ENCODE results near the gene SARM1.
"Not testable (repeated sequence)": the region's sequence is repeated elsewhere in the genome, so short reads cannot be mapped to it uniquely, and the experiment has no call there.

SARM1 gene

GRCh38 chr17:28338056-28338768, 33.3 kb upstream of the SARM1 start:
- no peak overlapping the region for H3K4ac ChIP-seq (ENCODE audit: low read length)
- peaks cover 23 to 46% of the 10 kb centered on the region in 2 donors for H3K36me3 ChIP-seq (replicated peaks in 1 of 2; ENCODE audit: control insufficient read depth in 2 of 2, insufficient read depth in 2 of 2, low read length in 2 of 2)
- no peak overlapping the region for H3K27ac ChIP-seq (replicated peaks; ENCODE audit: low read length)
- no peaks in the 10 kb centered on the region for H3K27me3 ChIP-seq (ENCODE audit: control insufficient read depth in 3 of 3, insufficient read depth in 3 of 3, low read depth in 1 of 3, low read length in 3 of 3)
- H4K91ac ChIP-seq (ENCODE audit: low read depth, low read length, poor library complexity), result no peak overlapping the region
- H2AK5ac ChIP-seq (ENCODE audit: low read depth, low read length), result no peak overlapping the region
- H3K18ac ChIP-seq (ENCODE audit: low read length), result no peak overlapping the region
- no peak overlapping the region for H2BK5ac ChIP-seq (ENCODE audit: low read length)
- no peak overlapping the region for H2BK12ac ChIP-seq (ENCODE audit: low read length)
- H3K23ac ChIP-seq (ENCODE audit: low read depth, low read length, poor library complexity), result no peak overlapping the region
- peaks cover 8 to 10% of the 10 kb centered on the region in 2 donors for H3K4me1 ChIP-seq (ENCODE audit: control insufficient read depth in 2 of 2, insufficient read depth in 1 of 2, low read depth in 1 of 2, low read length in 2 of 2)
- H3K9ac ChIP-seq (ENCODE audit: low read depth, low read length, poor library complexity), result no peak overlapping the region
- H2AFZ ChIP-seq (ENCODE audit: low read length), result no peak overlapping the region
- no peak overlapping the region for H2BK120ac ChIP-seq (ENCODE audit: low read depth, low read length)
- WGBS, 2 donors (ENCODE audit: extremely low coverage in 2 of 2, insufficient read length in 2 of 2, insufficient replicate concordance in 1 of 2), result no CpG with 5 or more reads among the region's 5 CpGs
- H4K8ac ChIP-seq (ENCODE audit: low read depth, low read length), result no peak overlapping the region
- no peak overlapping the region for H3K4me3 ChIP-seq (ENCODE audit: low read length in 2 of 2)
- H3K4me2 ChIP-seq (ENCODE audit: insufficient read depth, low read length, poor library complexity, severe bottlenecking), result no peak overlapping the region
- peaks cover 7% of the 10 kb centered on the region for H3K79me1 ChIP-seq (ENCODE audit: low read depth, low read length)
- no peak overlapping the region for H2BK15ac ChIP-seq (ENCODE audit: low read length)
- no peak overlapping the region for H3K14ac ChIP-seq (ENCODE audit: low read length)
- DNase-seq (ENCODE audit: low spot score), result no peak
- H3K9me3 ChIP-seq (replicated peaks in 1 of 2; ENCODE audit: control insufficient read depth in 2 of 2, insufficient read depth in 1 of 2, low read depth in 1 of 2, low read length in 2 of 2), result no peaks in the 10 kb centered on the region

GRCh38 chr17:28338769-28339212, 32.7 kb upstream of the SARM1 start:
- H2BK5ac ChIP-seq (ENCODE audit: low read length); H2BK12ac ChIP-seq (ENCODE audit: low read length); H3K4me2 ChIP-seq (ENCODE audit: insufficient read depth, low read length, poor library complexity, severe bottlenecking); H3K4me3 ChIP-seq (ENCODE audit: low read length in 2 of 2); H4K8ac ChIP-seq (ENCODE audit: low read depth, low read length); H3K23ac ChIP-seq (ENCODE audit: low read depth, low read length, poor library complexity); H4K91ac ChIP-seq (ENCODE audit: low read depth, low read length, poor library complexity); H3K9me3 ChIP-seq (replicated peaks in 1 of 2; ENCODE audit: control insufficient read depth in 2 of 2, insufficient read depth in 1 of 2, low read depth in 1 of 2, low read length in 2 of 2); H3K18ac ChIP-seq (ENCODE audit: low read length); H2BK15ac ChIP-seq (ENCODE audit: low read length); H3K27ac ChIP-seq (replicated peaks; ENCODE audit: low read length); H3K79me1 ChIP-seq (ENCODE audit: low read depth, low read length); H2AK5ac ChIP-seq (ENCODE audit: low read depth, low read length); H3K27me3 ChIP-seq (ENCODE audit: control insufficient read depth in 3 of 3, insufficient read depth in 3 of 3, low read depth in 1 of 3, low read length in 3 of 3); H3K4ac ChIP-seq (ENCODE audit: low read length); H3K14ac ChIP-seq (ENCODE audit: low read length); H3K9ac ChIP-seq (ENCODE audit: low read depth, low read length, poor library complexity); H2AFZ ChIP-seq (ENCODE audit: low read length); H2BK120ac ChIP-seq (ENCODE audit: low read depth, low read length); DNase-seq (ENCODE audit: low spot score): not testable (repeated sequence)
- H3K36me3 ChIP-seq (replicated peaks in 1 of 2; ENCODE audit: control insufficient read depth in 2 of 2, insufficient read depth in 2 of 2, low read length in 2 of 2), result peaks cover 28 to 52% of the 10 kb centered on the region in 2 donors
- peaks cover 8 to 10% of the 10 kb centered on the region in 2 donors for H3K4me1 ChIP-seq (ENCODE audit: control insufficient read depth in 2 of 2, insufficient read depth in 1 of 2, low read depth in 1 of 2, low read length in 2 of 2)
- no CpG with 5 or more reads among the region's 8 CpGs for WGBS, 2 donors (ENCODE audit: extremely low coverage in 2 of 2, insufficient read length in 2 of 2, insufficient replicate concordance in 1 of 2)

- Histone ChIP-seq H2BK15ac (ENCODE audit: low read length) (no peak overlapping the region), H3K9me3 (replicated peaks in 1 of 2; ENCODE audit: control insufficient read depth in 2 of 2, insufficient read depth in 1 of 2, low read depth in 1 of 2, low read length in 2 of 2) (no peaks in the 10 kb centered on the region), H3K14ac (ENCODE audit: low read length) (no peak overlapping the region), H3K23ac (ENCODE audit: low read depth, low read length, poor library complexity) (no peak overlapping the region), H3K4ac (ENCODE audit: low read length) (no peak overlapping the region), H3K27me3 (ENCODE audit: control insufficient read depth in 3 of 3, insufficient read depth in 3 of 3, low read depth in 1 of 3, low read length in 3 of 3) (no peaks in the 10 kb centered on the region), H4K8ac (ENCODE audit: low read depth, low read length) (no peak overlapping the region), H2BK120ac (ENCODE audit: low read depth, low read length) (no peak overlapping the region), H3K18ac (ENCODE audit: low read length) (no peak overlapping the region), H3K4me3 (ENCODE audit: low read length in 2 of 2) (no peak overlapping the region), H3K4me2 (ENCODE audit: insufficient read depth, low read length, poor library complexity, severe bottlenecking) (no peak overlapping the region), H2BK5ac (ENCODE audit: low read length) (no peak overlapping the region), H2AFZ (ENCODE audit: low read length) (no peak overlapping the region), H3K79me1 (ENCODE audit: low read depth, low read length) (peaks cover 7% of the 10 kb centered on the region), H2AK5ac (ENCODE audit: low read depth, low read length) (no peak overlapping the region), H4K91ac (ENCODE audit: low read depth, low read length, poor library complexity) (no peak overlapping the region), H3K4me1 (ENCODE audit: control insufficient read depth in 2 of 2, insufficient read depth in 1 of 2, low read depth in 1 of 2, low read length in 2 of 2) (peaks cover 5 to 7% of the 10 kb centered on the region in 2 donors), H3K36me3 (replicated peaks in 1 of 2; ENCODE audit: control insufficient read depth in 2 of 2, insufficient read depth in 2 of 2, low read length in 2 of 2) (peaks cover 33 to 58% of the 10 kb centered on the region in 2 donors), H3K9ac (ENCODE audit: low read depth, low read length, poor library complexity) (no peak overlapping the region), H2BK12ac (ENCODE audit: low read length) (no peak overlapping the region), H3K27ac (replicated peaks; ENCODE audit: low read length) (no peak overlapping the region)
- no peak for DNase-seq (ENCODE audit: low spot score)
- no CpG with 5 or more reads among the region's 15 CpGs for WGBS, 2 donors (ENCODE audit: extremely low coverage in 2 of 2, insufficient read length in 2 of 2, insufficient replicate concordance in 1 of 2)
These were observed 32.1 kb upstream of the SARM1 start for GRCh38 chr17:28339431-28339830.

- WGBS, 2 donors (ENCODE audit: extremely low coverage in 2 of 2, insufficient read length in 2 of 2, insufficient replicate concordance in 1 of 2), result no CpG with 5 or more reads among the region's 6 CpGs
- Histone ChIP-seq H3K27ac (replicated peaks; ENCODE audit: low read length) (no peak overlapping the region), H2BK120ac (ENCODE audit: low read depth, low read length) (no peak overlapping the region), H3K23ac (ENCODE audit: low read depth, low read length, poor library complexity) (no peak overlapping the region), H3K36me3 (replicated peaks in 1 of 2; ENCODE audit: control insufficient read depth in 2 of 2, insufficient read depth in 2 of 2, low read length in 2 of 2) (peaks cover 41 to 68% of the 10 kb centered on the region in 2 donors), H3K4me1 (ENCODE audit: control insufficient read depth in 2 of 2, insufficient read depth in 1 of 2, low read depth in 1 of 2, low read length in 2 of 2) (peaks cover 0 to 3% of the 10 kb centered on the region in 2 donors), H2AFZ (ENCODE audit: low read length) (no peak overlapping the region), H2BK12ac (ENCODE audit: low read length) (no peak overlapping the region), H4K91ac (ENCODE audit: low read depth, low read length, poor library complexity) (no peak overlapping the region), H2AK5ac (ENCODE audit: low read depth, low read length) (no peak overlapping the region), H3K27me3 (ENCODE audit: control insufficient read depth in 3 of 3, insufficient read depth in 3 of 3, low read depth in 1 of 3, low read length in 3 of 3) (no peaks in the 10 kb centered on the region), H3K4me2 (ENCODE audit: insufficient read depth, low read length, poor library complexity, severe bottlenecking) (no peak overlapping the region), H3K18ac (ENCODE audit: low read length) (no peak overlapping the region), H3K9me3 (replicated peaks in 1 of 2; ENCODE audit: control insufficient read depth in 2 of 2, insufficient read depth in 1 of 2, low read depth in 1 of 2, low read length in 2 of 2) (no peaks in the 10 kb centered on the region), H3K9ac (ENCODE audit: low read depth, low read length, poor library complexity) (no peak overlapping the region), H3K4me3 (ENCODE audit: low read length in 2 of 2) (no peak overlapping the region), H3K4ac (ENCODE audit: low read length) (no peak overlapping the region), H2BK5ac (ENCODE audit: low read length) (no peak overlapping the region), H2BK15ac (ENCODE audit: low read length) (no peak overlapping the region), H4K8ac (ENCODE audit: low read depth, low read length) (no peak overlapping the region), H3K79me1 (ENCODE audit: low read depth, low read length) (peaks cover 4% of the 10 kb centered on the region), H3K14ac (ENCODE audit: low read length) (no peak overlapping the region)
- no peak for DNase-seq (ENCODE audit: low spot score)
These were observed 31.1 kb upstream of the SARM1 start for GRCh38 chr17:28340374-28340773.

Data from neuronal stem cell (in vitro differentiated cells).